ENCODE measurements around the gene FBXO9.
A peak's percentile ranks its signal among the peaks of the same experiment; 100 is the strongest.
"Not testable (repeated sequence)": the region's sequence is repeated elsewhere in the genome, so short reads cannot be mapped to it uniquely, and the experiment has no call there.

Gene FBXO9

GRCh38 chr6:53048431-53049195, 16.6 kb upstream of the FBXO9 start:
- no peak for DNase-seq

DNA sequence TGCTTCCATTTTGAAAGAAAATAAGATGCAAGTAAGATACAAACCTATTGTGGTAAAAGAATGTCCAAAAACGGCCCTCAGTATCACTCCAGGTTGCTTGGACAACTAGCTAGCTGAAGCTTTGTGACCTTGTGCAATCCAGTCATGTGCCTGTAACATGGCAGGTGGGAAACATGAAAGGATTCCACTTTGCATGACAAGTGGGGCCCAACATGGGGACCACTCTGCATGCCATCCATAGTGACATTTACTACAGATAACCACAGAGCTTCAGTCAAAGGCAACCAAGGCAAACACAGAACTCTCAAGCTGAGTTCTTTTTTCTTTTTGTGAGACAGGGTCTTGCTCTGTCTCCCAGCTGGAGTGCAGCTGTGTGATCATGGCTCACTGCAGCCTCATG, 15.8 kb upstream of the FBXO9 start:
- no peak for DNase-seq

DNA sequence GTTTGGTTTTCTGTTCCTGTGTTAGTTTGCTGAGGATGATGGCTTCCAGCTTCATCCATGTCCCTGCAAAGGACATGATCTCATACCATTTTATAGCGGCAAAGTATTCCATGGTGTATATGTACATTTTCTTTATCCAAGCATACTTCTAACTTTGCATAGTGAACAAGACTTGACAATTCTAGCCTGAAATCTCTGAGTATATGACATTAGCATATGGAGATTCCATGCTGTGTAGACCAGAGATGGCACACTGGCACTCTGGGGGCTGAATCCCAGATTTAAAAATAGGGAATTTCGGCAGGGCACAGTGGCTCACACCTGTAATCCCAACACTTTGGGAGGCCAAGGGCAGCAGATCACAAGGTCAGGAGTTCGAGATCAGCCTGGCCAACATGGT, 13.1 kb upstream of the FBXO9 start:
- not testable (repeated sequence) for DNase-seq

DNA sequence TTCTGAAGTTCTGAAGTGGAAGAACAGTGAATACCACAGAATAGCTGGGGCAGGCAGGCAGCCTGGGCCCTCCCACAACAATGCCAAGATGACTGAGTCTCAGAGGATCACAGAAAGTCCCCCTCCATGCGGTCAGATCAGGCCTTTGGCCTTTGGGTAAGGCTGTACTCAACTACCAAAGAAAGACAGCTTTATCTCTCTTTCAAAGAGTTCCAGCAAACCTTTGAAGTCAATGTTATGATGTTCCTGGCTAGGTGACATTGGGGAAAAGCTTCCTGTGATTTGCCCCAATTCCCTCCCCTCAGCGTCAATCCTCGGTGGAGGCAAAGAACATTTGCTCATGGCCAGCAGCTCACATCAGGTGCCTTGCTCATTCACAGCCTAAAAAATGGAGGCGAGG, 10.7 kb upstream of the FBXO9 start:
- no peak for DNase-seq

DNA sequence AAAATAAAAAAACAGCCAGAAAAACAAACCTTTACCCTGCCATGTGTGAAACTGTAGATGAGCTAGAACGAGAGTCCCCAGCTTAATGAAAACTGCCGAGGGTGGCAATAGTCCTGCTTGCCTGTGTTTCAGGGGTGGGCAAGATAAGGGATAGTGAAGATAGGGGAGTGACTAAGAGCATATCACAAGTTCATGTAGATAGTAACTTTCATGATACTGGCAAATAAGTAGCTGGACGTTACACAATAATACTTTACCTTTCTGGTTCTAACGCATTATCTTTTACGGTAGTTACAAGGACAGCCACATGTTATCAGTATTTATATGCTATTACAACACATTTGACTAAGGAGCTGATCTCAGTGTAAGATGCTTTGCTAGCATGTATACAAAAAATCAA, 9.3 kb upstream of the FBXO9 start:
- DNase-seq, result no peak

DNA sequence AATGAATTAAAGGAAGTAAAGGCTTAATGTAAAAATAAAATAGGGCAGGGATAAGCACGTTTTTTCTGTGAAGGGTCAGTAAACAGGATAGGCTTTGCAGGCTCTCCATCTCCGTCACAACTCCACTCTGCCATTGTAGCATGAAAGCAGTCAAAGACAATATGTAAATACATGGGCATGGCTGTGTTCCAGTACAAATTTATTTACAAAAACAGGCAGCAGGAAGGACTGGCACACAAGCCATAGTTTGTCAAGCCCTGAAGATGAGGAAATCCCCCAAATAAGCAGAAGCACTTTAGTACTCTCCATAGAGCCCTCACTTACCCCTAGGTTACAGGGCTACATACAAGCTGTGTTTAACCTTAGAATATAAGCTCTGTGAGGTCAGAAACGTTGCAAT, 8.9 kb upstream of the FBXO9 start:
- DNase-seq, result no peak

DNA sequence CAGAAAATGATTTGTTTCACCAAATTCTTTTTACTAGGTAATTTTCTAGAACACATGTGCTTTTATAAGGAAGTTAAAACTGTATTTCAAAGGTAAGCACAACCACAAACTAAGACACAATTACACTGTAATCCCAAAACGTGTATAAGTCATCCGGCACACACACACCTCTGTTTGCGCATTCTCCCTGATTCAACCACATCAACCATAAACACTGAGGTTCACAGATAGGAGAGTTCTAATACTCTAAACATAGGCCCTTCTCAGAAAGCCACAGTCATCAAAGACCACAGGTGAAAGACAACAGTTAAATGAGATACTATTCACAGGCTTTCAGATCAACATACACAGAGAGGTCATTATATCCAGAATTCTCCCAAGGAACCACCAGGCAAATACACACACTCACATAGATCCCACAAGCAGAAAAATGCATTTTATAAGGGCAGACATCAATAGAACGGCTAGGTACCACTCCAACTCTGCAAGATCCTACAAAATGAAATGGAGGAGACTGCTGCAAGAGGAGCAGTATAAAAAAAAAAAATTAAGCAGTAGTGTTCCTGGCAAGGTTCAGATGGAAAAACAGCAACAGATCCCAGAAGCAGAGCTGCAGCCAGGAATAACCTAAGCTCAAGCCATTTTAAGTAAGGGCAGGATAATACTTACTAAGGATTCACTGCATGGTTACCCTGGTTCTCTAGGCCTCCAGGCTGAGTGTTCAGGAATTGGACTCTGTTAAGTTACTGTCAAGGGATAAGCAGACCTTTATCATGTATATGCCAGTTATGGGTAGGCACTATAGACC, 6.6 kb upstream of the FBXO9 start:
- no peak for DNase-seq

- no peak for DNase-seq
These were observed 5.3 kb upstream of the FBXO9 start for GRCh38 chr6:53059648-53060589.

DNA sequence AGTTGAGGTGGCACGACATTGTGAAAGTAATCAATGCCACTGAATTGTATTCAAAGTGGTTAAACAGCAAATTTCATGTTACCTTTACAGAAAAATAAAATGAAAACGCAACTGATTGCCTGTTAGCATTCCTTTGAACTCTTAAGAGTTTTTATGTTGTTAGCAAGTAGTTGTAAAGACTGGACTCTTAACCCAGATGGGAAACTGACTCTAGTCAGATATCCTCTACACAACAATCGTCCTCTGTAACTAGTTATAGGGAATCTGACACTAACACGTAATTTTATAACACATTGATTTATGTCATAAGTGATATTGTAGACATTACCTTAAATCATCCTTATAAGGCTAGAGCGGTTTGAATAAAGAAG, 3.0 kb upstream of the FBXO9 start:
- DNase-seq, result no peak

DNA sequence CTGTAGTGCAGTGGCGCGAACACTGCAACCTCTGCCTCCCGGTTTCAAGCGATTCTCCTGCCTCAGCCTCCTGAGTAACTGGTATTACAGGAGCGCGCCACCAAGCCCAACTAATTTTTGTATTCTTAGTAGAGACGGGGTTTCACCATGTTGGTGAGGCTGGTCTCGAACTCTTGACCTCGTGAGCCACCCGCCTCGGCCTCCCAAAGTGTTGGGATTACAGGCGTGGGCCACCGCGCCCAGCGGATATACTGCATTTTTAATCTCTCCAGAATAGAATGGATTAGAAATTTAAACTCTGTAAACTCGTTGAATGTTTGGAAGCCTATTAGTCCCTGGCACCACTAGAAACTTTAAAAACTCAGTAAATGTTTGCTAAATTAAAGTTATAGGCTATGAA, 949 bp upstream of the FBXO9 start:
- not testable (repeated sequence) for DNase-seq

GRCh38 chr6:53064726-53065265, 408 bp upstream of the FBXO9 start:
- peak; percentile 93 for DNase-seq

DNA sequence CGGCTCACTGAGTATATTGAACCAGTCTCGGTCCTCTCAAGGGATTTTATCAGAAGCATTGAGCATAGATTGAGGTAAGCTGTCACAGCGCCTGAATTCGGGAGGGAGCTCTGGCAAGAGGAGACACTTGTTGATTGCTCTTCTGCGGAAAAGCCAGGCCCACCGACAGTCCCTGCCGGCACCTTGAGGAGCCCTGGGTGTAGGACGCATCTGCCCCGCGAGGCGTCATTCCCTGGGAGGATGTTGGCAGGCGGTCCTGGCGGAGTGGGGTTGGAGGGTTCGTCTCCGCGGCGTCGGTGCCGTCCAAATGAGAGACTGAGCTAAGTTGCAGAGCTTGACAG, 843 bp downstream of the FBXO9 start:
- DNase-seq, result peak; percentile 71

DNA sequence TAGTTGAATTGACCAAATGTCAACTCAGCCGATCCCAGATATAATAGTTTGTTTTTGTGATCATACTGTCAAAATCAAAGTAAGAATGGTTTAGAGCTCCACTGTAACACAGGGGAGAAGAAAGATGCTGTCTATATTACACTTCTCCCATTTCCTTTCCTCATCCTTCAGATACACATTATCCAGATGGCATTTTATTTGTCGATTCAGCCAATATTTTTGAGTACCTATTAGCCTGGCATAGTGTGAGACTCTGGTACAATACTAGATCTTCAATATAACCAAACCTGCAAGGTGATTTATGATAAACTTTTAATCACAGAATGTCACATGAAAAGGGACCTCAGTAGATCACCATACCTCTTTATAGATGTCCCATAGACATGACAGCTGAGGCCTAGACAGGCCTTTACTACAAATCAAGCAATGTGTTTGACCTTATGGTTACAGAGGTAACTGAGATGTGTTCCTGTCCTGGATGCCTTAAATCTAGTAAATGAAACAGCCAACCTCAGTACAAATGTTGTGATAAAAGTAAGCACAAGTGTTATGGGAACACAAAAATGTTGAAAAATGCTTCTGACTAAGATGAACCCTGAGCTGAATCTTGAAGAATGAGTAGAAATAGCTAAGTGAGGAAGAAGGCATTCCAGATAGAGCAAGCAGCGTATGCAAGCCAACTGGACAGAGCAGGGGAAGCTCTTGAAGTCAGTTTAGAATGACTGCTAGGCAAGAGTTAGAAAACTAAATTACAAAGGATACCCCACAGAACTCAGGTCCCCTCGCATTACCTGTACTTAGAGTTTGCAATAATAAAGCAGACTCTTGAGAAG, 1.9 kb downstream of the FBXO9 start:
- DNase-seq, result no peak

GRCh38 chr6:53067849-53068361, 2.7 kb downstream of the FBXO9 start:
- DNase-seq, result no peak

- DNase-seq, result no peak
These were observed 4.2 kb downstream of the FBXO9 start for GRCh38 chr6:53069427-53069826.

- no peak for DNase-seq
These were observed 5.6 kb downstream of the FBXO9 start for GRCh38 chr6:53070806-53071205.

GRCh38 chr6:53074347-53074746, 9.1 kb downstream of the FBXO9 start:
- no peak for DNase-seq

GRCh38 chr6:53080813-53081212, 15.6 kb downstream of the FBXO9 start:
- DNase-seq, result no peak

DNA sequence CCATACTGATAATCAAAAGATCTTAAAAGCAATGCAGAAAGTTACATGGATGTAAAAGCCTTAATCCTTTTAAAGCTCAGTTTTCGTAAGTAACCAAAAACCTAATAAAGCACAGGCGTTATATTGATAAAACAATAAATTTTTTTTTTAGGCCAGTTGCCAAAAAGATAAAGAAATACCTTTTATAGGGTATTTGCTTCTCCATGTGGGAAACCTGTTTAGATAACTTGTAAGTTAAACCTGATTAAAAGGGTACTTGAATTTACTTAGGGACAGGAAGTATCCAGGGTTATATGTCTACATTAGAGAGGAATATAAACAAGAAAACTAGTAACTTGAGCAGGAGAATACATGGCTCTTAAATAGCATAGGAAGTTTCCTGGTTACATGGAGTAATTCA, 21.1 kb downstream of the FBXO9 start:
- DNase-seq, result no peak

- DNase-seq, result no peak
These were observed 24.7 kb downstream of the FBXO9 start for GRCh38 chr6:53089948-53090347.

- DNase-seq, result no peak
These were observed 25.4 kb downstream of the FBXO9 start for GRCh38 chr6:53090576-53090975.

GRCh38 chr6:53095270-53095669, 30.1 kb downstream of the FBXO9 start:
- no peak for DNase-seq

Data from activated CD8-positive, alpha-beta memory T cell treated with anti-CD3 and anti-CD28 coated beads for 24 hours (primary cell).